ENCODE results near the gene KRT85.
"Not testable (repeated sequence)": the region's sequence is repeated elsewhere in the genome, so short reads cannot be mapped to it uniquely, and the experiment has no call there.

The KRT85 gene
- total RNA-seq, result 0 reads per million in 4 donors

- no peak for DNase-seq
Measured at GRCh38 chr12:52366738-52367485, at the start of gene KRT85. Gene KRT85 (minus strand): TSS chr12:52367481. CDS start chr12:52367405, 76 bp downstream.

- DNase-seq, result no peak
Measured at GRCh38 chr12:52416795-52417194, 49.5 kb upstream of the KRT85 start.

- DNase-seq, result no peak
Measured at GRCh38 chr12:52415870-52416750, 48.8 kb upstream of the KRT85 start.

- DNase-seq, result no peak
Measured at GRCh38 chr12:52414936-52415335, 47.7 kb upstream of the KRT85 start.

GRCh38 chr12:52413782-52414345 lies 46.6 kb upstream of the KRT85 start:
- no peak for DNase-seq

GRCh38 chr12:52413202-52413601 lies 45.9 kb upstream of the KRT85 start:
- no peak for DNase-seq

- DNase-seq, result no peak
Measured at GRCh38 chr12:52411815-52412214, 44.5 kb upstream of the KRT85 start.

- DNase-seq, result not testable (repeated sequence)
Measured at GRCh38 chr12:52410589-52411248, 43.4 kb upstream of the KRT85 start.

- DNase-seq, result no peak
Measured at GRCh38 chr12:52407918-52408317, 40.6 kb upstream of the KRT85 start.

- DNase-seq, result no peak
Measured at GRCh38 chr12:52405922-52406385, 38.7 kb upstream of the KRT85 start, which contains the start of gene KRT82. Gene KRT82 (minus strand): TSS chr12:52406335. CDS start chr12:52406277, 58 bp downstream.

- DNase-seq, result no peak
Measured at GRCh38 chr12:52404951-52405350, 37.7 kb upstream of the KRT85 start.

- no peak for DNase-seq
Measured at GRCh38 chr12:52403561-52403960, 36.3 kb upstream of the KRT85 start.

- no peak for DNase-seq
Measured at GRCh38 chr12:52402873-52403540, 35.7 kb upstream of the KRT85 start.

- no peak for DNase-seq
Measured at GRCh38 chr12:52402377-52402776, 35.1 kb upstream of the KRT85 start.

- DNase-seq, result no peak
Measured at GRCh38 chr12:52401926-52402325, 34.6 kb upstream of the KRT85 start.

- no peak for DNase-seq
Measured at GRCh38 chr12:52401526-52401925, 34.2 kb upstream of the KRT85 start.

GRCh38 chr12:52400906-52401305 lies 33.6 kb upstream of the KRT85 start:
- no peak for DNase-seq

- DNase-seq, result no peak
Measured at GRCh38 chr12:52399756-52400155, 32.5 kb upstream of the KRT85 start.

GRCh38 chr12:52398176-52398575 lies 30.9 kb upstream of the KRT85 start:
- no peak for DNase-seq

- DNase-seq, result no peak
Measured at GRCh38 chr12:52396656-52397055, 29.4 kb upstream of the KRT85 start.

- no peak for DNase-seq
Measured at GRCh38 chr12:52395761-52396434, 28.6 kb upstream of the KRT85 start.
